ENCODE measurements around the gene ALDH7A1. TPM values are rescaled to one million over a fixed set of nuclear protein-coding genes. Genes with fewer than 3 reads are reported as not detected.

The ALDH7A1 gene
- total and polyA plus RNA-seq, 10 of the 15 experiments (the other 5 are each of a cell fraction or from before 2014, with no cell fraction given): 0.18 to 1.0 (median 0.41) TPM; not detected in 1

DNA sequence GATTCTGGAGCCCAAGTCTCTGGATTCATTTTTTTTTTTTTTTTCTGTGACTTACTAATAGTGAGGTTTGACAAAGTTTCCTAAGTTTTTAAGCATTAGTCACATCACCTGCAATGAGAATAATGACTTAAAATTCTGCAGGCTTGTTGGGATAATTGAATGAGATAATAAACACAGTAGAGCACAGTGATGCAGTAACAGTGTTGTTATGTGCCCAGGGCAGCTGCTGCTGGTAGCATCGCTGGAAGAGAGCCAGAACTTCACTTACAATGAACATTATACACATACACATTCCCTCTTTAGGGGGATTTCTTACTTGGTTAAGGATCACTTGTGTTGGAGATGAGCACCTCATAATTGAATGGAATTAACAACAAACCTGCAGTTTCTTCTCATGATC is 78.9 kb downstream of the ALDH7A1 start (continued):
- TF ChIP-seq, protein P1, sequence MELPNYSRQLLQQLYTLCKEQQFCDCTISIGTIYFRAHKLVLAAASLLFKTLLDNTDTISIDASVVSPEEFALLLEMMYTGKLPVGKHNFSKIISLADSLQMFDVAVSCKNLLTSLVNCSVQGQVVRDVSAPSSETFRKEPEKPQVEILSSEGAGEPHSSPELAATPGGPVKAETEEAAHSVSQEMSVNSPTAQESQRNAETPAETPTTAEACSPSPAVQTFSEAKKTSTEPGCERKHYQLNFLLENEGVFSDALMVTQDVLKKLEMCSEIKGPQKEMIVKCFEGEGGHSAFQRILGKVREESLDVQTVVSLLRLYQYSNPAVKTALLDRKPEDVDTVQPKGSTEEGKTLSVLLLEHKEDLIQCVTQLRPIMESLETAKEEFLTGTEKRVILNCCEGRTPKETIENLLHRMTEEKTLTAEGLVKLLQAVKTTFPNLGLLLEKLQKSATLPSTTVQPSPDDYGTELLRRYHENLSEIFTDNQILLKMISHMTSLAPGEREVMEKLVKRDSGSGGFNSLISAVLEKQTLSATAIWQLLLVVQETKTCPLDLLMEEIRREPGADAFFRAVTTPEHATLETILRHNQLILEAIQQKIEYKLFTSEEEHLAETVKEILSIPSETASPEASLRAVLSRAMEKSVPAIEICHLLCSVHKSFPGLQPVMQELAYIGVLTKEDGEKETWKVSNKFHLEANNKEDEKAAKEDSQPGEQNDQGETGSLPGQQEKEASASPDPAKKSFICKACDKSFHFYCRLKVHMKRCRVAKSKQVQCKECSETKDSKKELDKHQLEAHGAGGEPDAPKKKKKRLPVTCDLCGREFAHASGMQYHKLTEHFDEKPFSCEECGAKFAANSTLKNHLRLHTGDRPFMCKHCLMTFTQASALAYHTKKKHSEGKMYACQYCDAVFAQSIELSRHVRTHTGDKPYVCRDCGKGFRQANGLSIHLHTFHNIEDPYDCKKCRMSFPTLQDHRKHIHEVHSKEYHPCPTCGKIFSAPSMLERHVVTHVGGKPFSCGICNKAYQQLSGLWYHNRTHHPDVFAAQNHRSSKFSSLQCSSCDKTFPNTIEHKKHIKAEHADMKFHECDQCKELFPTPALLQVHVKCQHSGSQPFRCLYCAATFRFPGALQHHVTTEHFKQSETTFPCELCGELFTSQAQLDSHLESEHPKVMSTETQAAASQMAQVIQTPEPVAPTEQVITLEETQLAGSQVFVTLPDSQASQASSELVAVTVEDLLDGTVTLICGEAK (IDR thresholded peaks at IDR 0.05; ENCODE audit: borderline replicate concordance): no peak
- TF ChIP-seq RBBP5 (conservative IDR thresholded peaks at IDR 0.05): no peak
- no peak for TF ChIP-seq IKZF1 (conservative IDR thresholded peaks at IDR 0.05)
- no peak for TF ChIP-seq CHD2 (IDR thresholded peaks at IDR 0.05; ENCODE audit: borderline replicate concordance, low read depth, low read length)
- no peak for TF ChIP-seq MEF2B (IDR thresholded peaks at IDR 0.05; ENCODE audit: partially characterized antibody, poor library complexity, severe bottlenecking)
- no peak for TF ChIP-seq HDGF (IDR thresholded peaks at IDR 0.05)
- no peak for TF ChIP-seq SIN3A (IDR thresholded peaks at IDR 0.05; ENCODE audit: low read depth, low read length)
- TF ChIP-seq NBN (IDR thresholded peaks at IDR 0.05): no peak

DNA sequence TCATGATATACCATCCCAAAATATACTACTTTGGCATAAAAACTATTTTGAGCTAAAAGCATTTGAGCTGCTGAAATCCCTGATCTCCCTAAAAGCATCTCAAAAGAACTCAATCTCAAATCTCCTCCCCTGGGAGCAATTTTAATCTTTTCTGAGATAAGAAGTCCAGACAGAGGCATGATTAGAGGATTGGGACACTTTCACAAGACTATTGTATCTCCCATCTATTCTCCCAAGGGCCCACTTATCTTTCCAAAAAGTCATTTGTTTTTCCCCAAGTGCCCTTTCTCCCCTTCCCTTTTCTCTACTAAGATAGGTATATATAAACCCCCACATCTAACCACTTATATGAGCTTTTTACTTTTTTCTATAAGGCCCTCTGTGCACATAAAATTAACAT is 79.7 kb downstream of the ALDH7A1 start:
- ChIA-PET POLR2A (no interaction called here), RAD21 (ENCODE audit: unreplicated experiment) (interaction anchor here (0.8 kb wide), 1 partner anchor 25 kb away, joined by 4 read pairs; no protein-coding TSS in a partner anchor), SMC1A (ENCODE audit: uncharacterized antibody, unreplicated experiment) (interaction anchor here (0.6 to 0.7 kb wide), 2 partner anchors 27 to 91 kb away, joined by 3 to 4 read pairs; no protein-coding TSS in a partner anchor), CTCF (interaction anchor here (0.6 to 3.2 kb wide), 2 partner anchors 15 to 156 kb away, joined by 4 to 16 read pairs; no protein-coding TSS in a partner anchor)
- in situ Hi-C loops (cut with MboI) (no loop called here), intact Hi-C loops (cut with micrococcal nuclease; ENCODE audit: unreplicated experiment) (no loop called here)
- Histone ChIP-seq H3K4me1 (ENCODE audit: control insufficient read depth, insufficient read depth, low read length) (no peaks in the 10 kb centered on the region), H3K9me3 (replicated peaks; ENCODE audit: control insufficient read depth, insufficient read depth, low read length) (no peaks in the 10 kb centered on the region), H3K4me2 (ENCODE audit: control insufficient read depth, insufficient read depth) (no peak overlapping the region), H2AFZ (ENCODE audit: control insufficient read depth, low read depth, low read length) (no peak overlapping the region), H3K9ac (ENCODE audit: control insufficient read depth, insufficient read depth, low read length) (no peak overlapping the region), H3K27ac (ENCODE audit: control insufficient read depth, insufficient read depth) (no peak overlapping the region), H3K79me2 (ENCODE audit: control insufficient read depth, insufficient read depth, low read length) (no peaks in the 10 kb centered on the region), H3K4me3 (no peak overlapping the region), H4K20me1 (ENCODE audit: control insufficient read depth, insufficient read depth) (no peaks in the 10 kb centered on the region), H3K36me3 (ENCODE audit: control insufficient read depth in 2 of 2, insufficient read depth in 2 of 2, low read length in 1 of 2) (no peaks in the 10 kb centered on the region), H3K27me3 (replicated peaks in 1 of 2; ENCODE audit: control insufficient read depth in 2 of 2, insufficient read depth in 2 of 2, low read length in 1 of 2) (no peaks in the 10 kb centered on the region; a peak in 1 of 4 replicates)
- TF ChIP-seq STAT1 (conservative IDR thresholded peaks at IDR 0.05) (no peak), TCF12 (IDR thresholded peaks at IDR 0.05; ENCODE audit: low read depth, low read length) (no peak), MTA3 (IDR thresholded peaks at IDR 0.05; ENCODE audit: borderline replicate concordance, low read length) (no peak), NFXL1 (IDR thresholded peaks at IDR 0.05; ENCODE audit: borderline replicate concordance) (no peak)
- TF ChIP-seq, protein P2, sequence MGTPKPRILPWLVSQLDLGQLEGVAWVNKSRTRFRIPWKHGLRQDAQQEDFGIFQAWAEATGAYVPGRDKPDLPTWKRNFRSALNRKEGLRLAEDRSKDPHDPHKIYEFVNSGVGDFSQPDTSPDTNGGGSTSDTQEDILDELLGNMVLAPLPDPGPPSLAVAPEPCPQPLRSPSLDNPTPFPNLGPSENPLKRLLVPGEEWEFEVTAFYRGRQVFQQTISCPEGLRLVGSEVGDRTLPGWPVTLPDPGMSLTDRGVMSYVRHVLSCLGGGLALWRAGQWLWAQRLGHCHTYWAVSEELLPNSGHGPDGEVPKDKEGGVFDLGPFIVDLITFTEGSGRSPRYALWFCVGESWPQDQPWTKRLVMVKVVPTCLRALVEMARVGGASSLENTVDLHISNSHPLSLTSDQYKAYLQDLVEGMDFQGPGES (IDR thresholded peaks at IDR 0.05): no peak
- DNase-seq (ENCODE audit: low read depth, low spot score) (no peak), ATAC-seq (no peak), FAIRE-seq (no peak)
- no TSS peak for BruUV-seq (replicated peaks)
